GM06990 (cell line): ENCODE measurements around the gene DAAM1.
A peak's percentile ranks its signal among the peaks of the same experiment; 100 is the strongest.

Experiments used
- DNase-seq: peaks from one replicate; pipeline ENCODE4 v3.0.0-alpha.2; 2011; ENCODE audit not compliant: insufficient read length; ENCODE audit errors: extremely low read depth
- H3K27me3 ChIP-seq: replicated peaks from 2 replicates; pipeline ENCODE4 v1.6.0; 2011; ENCODE audit warnings: low read length; ENCODE audit not compliant: control insufficient read depth, insufficient read depth
- H3K36me3 ChIP-seq: 2 replicates; pipeline ENCODE4 v1.5.1; 2011; ENCODE audit warnings: low read length; ENCODE audit not compliant: control insufficient read depth, insufficient read depth
- H3K4me3 ChIP-seq: replicated peaks from 2 replicates; pipeline ENCODE4 v1.5.1; 2011; ENCODE audit warnings: low read depth, mild to moderate bottlenecking, control low read depth, low read length
- CTCF ChIP-seq: IDR thresholded peaks from 2 replicates; pipeline ENCODE4 v1.5.1; 2011; ENCODE audit warnings: low read length, control low read depth, mild to moderate bottlenecking, inconsistent platforms; ENCODE audit not compliant: insufficient read depth, poor library complexity, severe bottlenecking

DAAM1 gene

GRCh38 chr14:59161561-59162175 lies 26.8 kb upstream of the DAAM1 start:
- Histone ChIP-seq H3K4me3 (no peak overlapping the region), H3K27me3 (no peaks in the 10 kb centered on the region), H3K36me3 (no peaks in the 10 kb centered on the region)
- DNase-seq = no peak
- no peak for TF ChIP-seq CTCF

GRCh38 chr14:59166258-59166657 lies 22.2 kb upstream of the DAAM1 start:
- DNase-seq = no peak
- Histone ChIP-seq H3K36me3 (no peaks in the 10 kb centered on the region), H3K4me3 (no peak overlapping the region), H3K27me3 (no peaks in the 10 kb centered on the region)
- TF ChIP-seq CTCF = no peak

GRCh38 chr14:59175404-59175803 lies 13.1 kb upstream of the DAAM1 start:
- no peaks in the 10 kb centered on the region for H3K27me3 ChIP-seq
- peak; percentile 79 for DNase-seq
- no peak overlapping the region for H3K4me3 ChIP-seq
- H3K36me3 ChIP-seq = no peaks in the 10 kb centered on the region
- TF ChIP-seq CTCF = no peak

GRCh38 chr14:59176765-59177164 lies 11.7 kb upstream of the DAAM1 start:
- no peaks in the 10 kb centered on the region for H3K27me3 ChIP-seq
- H3K36me3 ChIP-seq = no peaks in the 10 kb centered on the region
- H3K4me3 ChIP-seq = no peak overlapping the region
- no peak for DNase-seq
- no peak for TF ChIP-seq CTCF

- H3K4me3 ChIP-seq = no peak overlapping the region
- H3K27me3 ChIP-seq = no peaks in the 10 kb centered on the region
- H3K36me3 ChIP-seq = no peaks in the 10 kb centered on the region
- no peak for DNase-seq
- TF ChIP-seq CTCF = no peak
Measured at GRCh38 chr14:59177262-59177661, 11.2 kb upstream of the DAAM1 start.

- no peak for DNase-seq
- TF ChIP-seq CTCF = no peak
- Histone ChIP-seq H3K4me3 (no peak overlapping the region), H3K36me3 (no peaks in the 10 kb centered on the region), H3K27me3 (no peaks in the 10 kb centered on the region)
Measured at GRCh38 chr14:59181791-59182190, 6.7 kb upstream of the DAAM1 start.
